Astrocyte (in vitro differentiated cells and primary cell): Measurements from ENCODE around the gene AK9.

Experiments
- CTCF ChIP-seq: IDR thresholded peaks from 2 replicates; pipeline ENCODE4 v1.5.1; 2011; ENCODE audit warnings: low read depth, mild to moderate bottlenecking, inconsistent platforms, low read length, moderate library complexity; ENCODE audit not compliant: insufficient read depth
- EZH2 ChIP-seq: IDR thresholded peaks from 2 replicates; pipeline ENCODE4 v1.6.1; 2012; ENCODE audit warnings: mild to moderate bottlenecking, low read length, inconsistent platforms; ENCODE audit not compliant: insufficient read depth

GRCh38 chr6:109473120-109473519, 217.9 kb downstream of the AK9 start:
- TF ChIP-seq CTCF: no peak
- no peak for TF ChIP-seq EZH2
